B cell (primary cell): ENCODE measurements around the gene S1PR3. TPM values are rescaled to one million over a fixed set of nuclear protein-coding genes. Genes with fewer than 3 reads are reported as not detected.

Source experiments
- ATAC-seq: fragments of 200-7000 bp; cut with Tn5 transposase; one replicate; pipeline ENCODE4 v1.10.0; 2021; ENCODE audit warnings: low read depth, mild to moderate bottlenecking, moderate number of reproducible peaks, moderate library complexity
- CTCF ChIA-PET: fragments of 350-600 bp; sonication (Branson Sonifier 250); formaldehyde crosslinking; loops from one replicate; lab custom pipeline; 2021; ENCODE audit warnings: antibody characterized with exemption, inconsistent platforms; lab: Charles Lee
- POLR2A ChIA-PET: fragments of 350-600 bp; sonication (Branson Sonifier 250); formaldehyde crosslinking; loops from one replicate; lab custom pipeline; 2021; ENCODE audit warnings: antibody characterized with exemption; lab: Charles Lee
- DNase-seq: peaks from one replicate; pipeline ENCODE4 v3.0.0; 2013
- H2AFZ ChIP-seq: 2 replicates; pipeline ENCODE4 v1.6.1; 2012; ENCODE audit warnings: mild to moderate bottlenecking, low read depth, low read length; ENCODE audit not compliant: insufficient read depth, poor library complexity, severe bottlenecking
- H3K27ac ChIP-seq, 2 donors: 1 replicate in 1 of 2; 2 replicates in 1 of 2; pipeline ENCODE4 v1.5.1; 2012 to 2013; ENCODE audit warnings: low read length in 2 of 2, mild to moderate bottlenecking in 2 of 2, moderate library complexity in 1 of 2
- H3K27me3 ChIP-seq, 4 experiments: fragments of 200-600 bp in 1 of 4; sonication (generic) in 1 of 4; replicated peaks in 1 of 4; 1 replicate in 2 of 4; 2 replicates in 2 of 4; pipeline versions ENCODE4 v1.6.1 to v1.7.0; 2013 to 2016; ENCODE audit warnings: low read length in 3 of 4, mild to moderate bottlenecking in 2 of 4, mixed read lengths in 1 of 4, moderate library complexity in 1 of 4; ENCODE audit not compliant: insufficient read depth in 4 of 4, control insufficient read depth in 3 of 4; ENCODE audit errors: control extremely low read depth in 1 of 4
- H3K36me3 ChIP-seq, 2 experiments: replicated peaks in 1 of 2; 1 replicate in 1 of 2; 2 replicates in 1 of 2; pipeline versions ENCODE4 v1.6.1 to v1.7.1; 2013; ENCODE audit warnings: low read length in 1 of 2; ENCODE audit not compliant: insufficient read depth in 2 of 2, control insufficient read depth in 1 of 2; ENCODE audit errors: control extremely low read depth in 1 of 2, extremely low read depth in 1 of 2
- H3K4me1 ChIP-seq, 2 donors: fragments of 200-600 bp in 1 of 2; sonication (generic) in 1 of 2; 1 replicate in 1 of 2; 2 replicates in 1 of 2; pipeline versions ENCODE4 v1.5.1 to v1.6.1; 2013 to 2017; ENCODE audit warnings: low read length in 2 of 2; ENCODE audit not compliant: control insufficient read depth in 2 of 2, insufficient read depth in 2 of 2
- H3K4me2 ChIP-seq: replicated peaks from 2 replicates; pipeline ENCODE3; 2012; ENCODE audit warnings: mild to moderate bottlenecking, low read depth, low read length; ENCODE audit not compliant: poor library complexity, severe bottlenecking
- H3K4me3 ChIP-seq, 5 experiments: fragments of 200-600 bp in 1 of 5; sonication (generic) in 1 of 5; 1 replicate in 3 of 5; 2 replicates in 2 of 5; pipeline versions ENCODE4 v1.5.1 to v1.7.0; 2011 to 2016; ENCODE audit warnings: low read length in 4 of 5, mild to moderate bottlenecking in 4 of 5, low read depth in 2 of 5, control low read depth in 1 of 5, moderate library complexity in 1 of 5; ENCODE audit not compliant: insufficient read depth in 1 of 5; ENCODE audit errors: control extremely low read depth in 1 of 5, extremely low read depth in 1 of 5
- H3K79me2 ChIP-seq: fragments of 200-600 bp; sonication (generic); one replicate; pipeline ENCODE4 v1.6.0; 2016; ENCODE audit warnings: low read length; ENCODE audit not compliant: control insufficient read depth, insufficient read depth
- H3K9ac ChIP-seq: fragments of 200-600 bp; sonication (generic); 2 replicates; pipeline ENCODE4 v1.6.1; 2017; ENCODE audit warnings: mild to moderate bottlenecking, low read length, moderate library complexity
- H3K9me3 ChIP-seq, 3 donors: one replicate each; pipeline versions ENCODE4 v1.6.1 to v1.7.1; 2013; ENCODE audit warnings: low read length in 2 of 3; ENCODE audit not compliant: control insufficient read depth in 2 of 3, insufficient read depth in 1 of 3; ENCODE audit errors: control extremely low read depth in 1 of 3
- H4K20me1 ChIP-seq: 2 replicates; pipeline ENCODE4 v1.6.0; 2012; ENCODE audit warnings: mild to moderate bottlenecking, low read length; ENCODE audit not compliant: insufficient read depth, control insufficient read depth, poor library complexity, severe bottlenecking
- H3K27ac Mint-ChIP-seq: one replicate; pipeline ENCODE4 v1.8.0; 2021; ENCODE audit warnings: mixed read lengths
- H3K27me3 Mint-ChIP-seq: one replicate; pipeline ENCODE4 v1.8.0; 2021; ENCODE audit warnings: mixed read lengths
- H3K4me1 Mint-ChIP-seq: one replicate; pipeline ENCODE4 v1.8.0; 2021; ENCODE audit warnings: mixed read lengths
- H3K4me3 Mint-ChIP-seq: one replicate; pipeline ENCODE4 v1.8.0; 2021; ENCODE audit warnings: mixed read lengths
- H3K9me3 Mint-ChIP-seq: one replicate; pipeline ENCODE4 v1.8.0; 2022; ENCODE audit warnings: mixed read lengths; ENCODE audit not compliant: insufficient read depth
- CTCF ChIP-seq: fragments of 200-600 bp; IDR thresholded peaks from one replicate; pipeline ENCODE4 v1.8.0; 2022; ENCODE audit warnings: antibody characterized with exemption, mild to moderate bottlenecking
- EZH2 ChIP-seq: IDR thresholded peaks from 2 replicates; pipeline ENCODE4 v1.6.1; 2012; ENCODE audit warnings: borderline replicate concordance, low read depth, mild to moderate bottlenecking, moderate library complexity, low read length; ENCODE audit not compliant: insufficient read depth, poor library complexity, severe bottlenecking
- WGBS: methylation state at CpG from one replicate; pipeline ENCODE4 v1.1.5; 2013; ENCODE audit warnings: missing lambda C conversion rate; ENCODE audit not compliant: insufficient coverage; 5-methylcytosine and 5-hydroxymethylcytosine counted together
- intact Hi-C: fragments of 100-400 bp; cut with micrococcal nuclease; formaldehyde crosslinking; loops from one replicate; pipeline ENCODE4 v1.10.0; 2022
- polyA plus RNA-seq: library from polyadenylated mRNA; depleted of rRNA; stranded (reverse); fragments of >200 nt; gene quantifications from 2 replicates; pipeline ENCODE4 v1.2.3, GENCODE V29; 2012
- total RNA-seq, 2 donors: library from RNA; stranded (reverse); fragments of 120-200 nt in 1 of 2; gene quantifications; 1 replicate in 1 of 2; 2 replicates in 1 of 2; pipeline versions ENCODE4 v1.2.3 to v1.2.4, GENCODE V29; 2013 to 2022

Gene S1PR3
- total and polyA plus RNA-seq, 2 donors (not counting 1 experiment from before 2014, with no cell fraction given), result 0.25 TPM; not detected in 1

DNA sequence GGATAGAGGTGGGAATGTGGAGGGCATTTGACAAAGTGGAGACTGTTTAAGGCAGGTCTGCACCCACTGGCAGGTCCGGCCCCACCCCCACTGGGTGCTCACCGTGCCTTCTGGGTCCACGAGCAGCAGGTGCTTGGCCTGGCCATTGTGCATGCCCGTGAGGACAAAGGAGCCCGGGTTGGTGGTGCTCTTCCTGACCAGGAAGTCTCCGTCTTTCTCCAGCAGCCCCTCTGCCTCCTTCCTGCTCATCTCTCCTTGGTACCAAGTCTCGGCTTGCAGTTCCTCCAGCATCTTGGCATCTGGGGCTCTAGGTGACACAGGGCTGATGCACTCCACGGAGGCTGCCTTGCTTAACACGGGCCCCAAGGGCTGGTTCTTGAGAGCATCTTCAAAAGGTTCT is 46.6 kb downstream of the S1PR3 start:
- peaks cover 0 to 4% (median 0%) of the 10 kb centered on the region in 4 experiments for H3K27me3 ChIP-seq
- H3K9me3 ChIP-seq, result peaks cover 0 to 4% (median 0%) of the 10 kb centered on the region in 3 donors
- 85% methylated on average over 7 of the region's 9 CpGs for WGBS
- Mint-ChIP-seq H3K9me3 (no peaks in the 10 kb centered on the region), H3K4me3 (no peak overlapping the region), H3K4me1 (peaks cover 4% of the 10 kb centered on the region), H3K27ac (no peak overlapping the region), H3K27me3 (peaks cover 8% of the 10 kb centered on the region)
- DNase-seq (no peak), ATAC-seq (no peak)
- H2AFZ ChIP-seq, result no peak overlapping the region
- H3K27ac ChIP-seq, result no peak overlapping the region
- no peak overlapping the region for H3K4me2 ChIP-seq
- H3K36me3 ChIP-seq, result no peaks in the 10 kb centered on the region
- TF ChIP-seq EZH2 (no peak), CTCF (no peak)
- H3K79me2 ChIP-seq, result no peaks in the 10 kb centered on the region
- CTCF ChIA-PET, result no interaction called here
- H3K4me3 ChIP-seq, result no peak overlapping the region
- no peak overlapping the region for H3K9ac ChIP-seq
- POLR2A ChIA-PET, result no interaction called here
- H3K4me1 ChIP-seq, result no peaks in the 10 kb centered on the region
- H4K20me1 ChIP-seq, result no peaks in the 10 kb centered on the region
- intact Hi-C loops, result no loop called here

GRCh38 chr9:89038382-89039103 is 47.3 kb downstream of the S1PR3 start:
- no peak overlapping the region for H3K9ac ChIP-seq
- no peak overlapping the region for H3K27ac ChIP-seq
- no peak overlapping the region for H3K4me3 ChIP-seq
- intact Hi-C loops, result no loop called here
- H3K4me2 ChIP-seq, result no peak overlapping the region
- H3K36me3 ChIP-seq, result no peaks in the 10 kb centered on the region
- no peaks in the 10 kb centered on the region for H3K9me3 Mint-ChIP-seq
- H3K27me3 Mint-ChIP-seq, result peaks cover 8% of the 10 kb centered on the region
- no peak overlapping the region for H3K4me3 Mint-ChIP-seq
- no peak overlapping the region for H2AFZ ChIP-seq
- WGBS, result 78% methylated on average over 3 of the region's 5 CpGs
- H3K9me3 ChIP-seq, result peaks cover 0 to 4% (median 0%) of the 10 kb centered on the region in 3 donors
- POLR2A ChIA-PET, result no interaction called here
- H4K20me1 ChIP-seq, result no peaks in the 10 kb centered on the region
- ATAC-seq (no peak), DNase-seq (no peak)
- peaks cover 4% of the 10 kb centered on the region for H3K4me1 Mint-ChIP-seq
- H3K79me2 ChIP-seq, result no peaks in the 10 kb centered on the region
- TF ChIP-seq EZH2, result no peak
- TF ChIP-seq CTCF, result no peak
- H3K27me3 ChIP-seq, result peaks cover 0 to 2% (median 0%) of the 10 kb centered on the region in 4 experiments
- CTCF ChIA-PET, result no interaction called here
- H3K27ac Mint-ChIP-seq, result no peak overlapping the region
- no peaks in the 10 kb centered on the region for H3K4me1 ChIP-seq
